GM23338 (cell line): ENCODE measurements around the gene TP53I3. TPM values are rescaled to one million over a fixed set of nuclear protein-coding genes. Genes with fewer than 3 reads are reported as not detected.

Source experiments
- ATAC-seq: fragments of 200-7000 bp; cut with Tn5 transposase; 3 replicates; pipeline ENCODE4 v1.9.1; 2020
- DNase-seq: peaks from one replicate; pipeline ENCODE4 v3.0.0-alpha.2; 2015; ENCODE audit warnings: low spot score
- H2AFZ ChIP-seq: fragments of 200-600 bp; sonication (generic); 2 replicates; pipeline ENCODE4 v1.8.0; 2016; ENCODE audit warnings: antibody characterized with exemption, mild to moderate bottlenecking, moderate library complexity
- H3F3A ChIP-seq: fragments of 200-600 bp; sonication (generic); replicated peaks from 2 replicates; pipeline ENCODE4 v1.8.0; 2017; ENCODE audit warnings: antibody characterized with exemption, mixed run types, low read depth
- H3K27ac ChIP-seq: fragments of 200-600 bp; sonication (generic); 2 replicates; pipeline ENCODE4 v1.6.1; 2016; ENCODE audit warnings: low read depth
- H3K27me3 ChIP-seq: fragments of 200-600 bp; sonication (generic); 2 replicates; pipeline ENCODE4 v1.8.0; 2016; ENCODE audit warnings: mild to moderate bottlenecking, mixed run types, moderate library complexity; ENCODE audit not compliant: insufficient read depth
- H3K36me3 ChIP-seq: fragments of 200-600 bp; sonication (generic); 2 replicates; pipeline ENCODE4 v1.8.0; 2016; ENCODE audit warnings: mild to moderate bottlenecking; ENCODE audit not compliant: insufficient read depth
- H3K4me1 ChIP-seq: fragments of 200-600 bp; sonication (generic); 2 replicates; pipeline ENCODE4 v1.8.0; 2016; ENCODE audit warnings: mild to moderate bottlenecking, moderate library complexity; ENCODE audit not compliant: insufficient read depth
- H3K4me2 ChIP-seq: fragments of 200-600 bp; sonication (generic); 2 replicates; pipeline ENCODE4 v1.7.1; 2017; ENCODE audit warnings: mixed run types
- H3K4me3 ChIP-seq: fragments of 200-600 bp; sonication (generic); 2 replicates; pipeline ENCODE4 v1.6.1; 2016; ENCODE audit warnings: mixed run types
- H3K79me2 ChIP-seq: fragments of 200-600 bp; sonication (generic); replicated peaks from 2 replicates; pipeline ENCODE4 v1.8.0; 2017; ENCODE audit warnings: mild to moderate bottlenecking; ENCODE audit not compliant: insufficient read depth
- H3K9me2 ChIP-seq: fragments of 200-600 bp; sonication (generic); 2 replicates; pipeline ENCODE4 v1.8.0; 2017; ENCODE audit not compliant: insufficient read depth
- H4K20me1 ChIP-seq: fragments of 200-600 bp; sonication (generic); replicated peaks from 2 replicates; pipeline ENCODE4 v1.8.0; 2017; ENCODE audit warnings: mild to moderate bottlenecking; ENCODE audit not compliant: insufficient read depth
- H3K27ac Mint-ChIP-seq: 2 replicates; pipeline ENCODE4 v1.8.0; 2020; ENCODE audit warnings: inconsistent platforms, mild to moderate bottlenecking, moderate library complexity, mixed read lengths
- H3K27me3 Mint-ChIP-seq: 3 replicates; pipeline ENCODE4 v1.8.0; 2022; ENCODE audit warnings: low read depth, mild to moderate bottlenecking, moderate library complexity, mixed read lengths, inconsistent platforms; ENCODE audit not compliant: insufficient read depth, poor library complexity
- H3K36me3 Mint-ChIP-seq: 3 replicates; pipeline ENCODE4 v1.8.0; 2021; ENCODE audit warnings: low read depth, mild to moderate bottlenecking, inconsistent platforms, moderate library complexity, mixed read lengths
- H3K4me1 Mint-ChIP-seq: 3 replicates; pipeline ENCODE4 v1.8.0; 2020; ENCODE audit warnings: mild to moderate bottlenecking, inconsistent platforms, mixed read lengths
- H3K4me3 Mint-ChIP-seq: 3 replicates; pipeline ENCODE4 v1.8.0; 2021; ENCODE audit warnings: moderate library complexity, mild to moderate bottlenecking, inconsistent platforms, mixed read lengths
- H3K9me3 Mint-ChIP-seq: 3 replicates; pipeline ENCODE4 v1.8.0; 2020; ENCODE audit warnings: moderate library complexity, mild to moderate bottlenecking, inconsistent platforms, mixed read lengths
- EZH2 ChIP-seq: fragments of 200-600 bp; sonication (generic); IDR thresholded peaks from one replicate; pipeline ENCODE4 v1.8.0; 2017; ENCODE audit warnings: antibody characterized with exemption, mild to moderate bottlenecking, low read depth; ENCODE audit not compliant: unreplicated experiment
- EZH2phosphoT487 ChIP-seq: fragments of 200-600 bp; sonication (generic); IDR thresholded peaks from one replicate; pipeline ENCODE4 v1.8.1; 2018; ENCODE audit warnings: antibody characterized with exemption; ENCODE audit not compliant: unreplicated experiment
- JUNB ChIP-seq: IDR thresholded peaks from one replicate; pipeline ENCODE4 v1.6.1; 2016; ENCODE audit warnings: antibody characterized with exemption; ENCODE audit not compliant: unreplicated experiment
- POLR2AphosphoS5 ChIP-seq: IDR thresholded peaks from 2 replicates; pipeline ENCODE4 v1.6.1; 2016; ENCODE audit warnings: antibody characterized with exemption, low read depth
- REST ChIP-seq: IDR thresholded peaks from one replicate; pipeline ENCODE4 v1.6.1; 2018; ENCODE audit warnings: antibody characterized with exemption; ENCODE audit not compliant: unreplicated experiment
- STAT1 ChIP-seq: IDR thresholded peaks from one replicate; pipeline ENCODE4 v1.6.1; 2016; ENCODE audit warnings: antibody characterized with exemption; ENCODE audit not compliant: unreplicated experiment
- ZNF114 ChIP-seq: fragments of 250-450 bp; sonication (Bioruptor Pico); IDR thresholded peaks from 2 replicates; pipeline ENCODE4 v1.5.0; 2020; ENCODE audit warnings: mild to moderate bottlenecking, moderate library complexity
- polyA plus RNA-seq: library from polyadenylated mRNA; unstranded; fragments of >200 nt; fragmentation: Nextera tagmentation; extraction: Ambion mirVana; gene quantifications from 2 replicates; pipeline ENCODE4 v1.2.1, GENCODE V29; 2016
- total RNA-seq: library from RNA; depleted of rRNA; stranded (reverse); fragments of >200 nt; shearing (Covaris generic); gene quantifications from 2 replicates; pipeline ENCODE4 v1.2.3, GENCODE V29; 2014
- TF ChIP-seq, protein P1 (sequence below): IDR thresholded peaks from 2 replicates; pipeline ENCODE4 v1.6.1; 2016; ENCODE audit warnings: antibody characterized with exemption
- TF ChIP-seq, protein P2 (sequence below), 2 experiments: fragments of 200-600 bp in 1 of 2; sonication (generic) in 1 of 2; conservative IDR thresholded peaks; 2 replicates each; pipeline versions ENCODE4 v1.5.1 to v1.6.1; 2016 to 2017; ENCODE audit warnings: antibody characterized with exemption in 2 of 2, low read depth in 2 of 2, mild to moderate bottlenecking in 2 of 2, moderate library complexity in 1 of 2

Gene TP53I3
- total and polyA plus RNA-seq, 2 experiments from 2014 or later = 27.8 to 36.5 TPM

DNA sequence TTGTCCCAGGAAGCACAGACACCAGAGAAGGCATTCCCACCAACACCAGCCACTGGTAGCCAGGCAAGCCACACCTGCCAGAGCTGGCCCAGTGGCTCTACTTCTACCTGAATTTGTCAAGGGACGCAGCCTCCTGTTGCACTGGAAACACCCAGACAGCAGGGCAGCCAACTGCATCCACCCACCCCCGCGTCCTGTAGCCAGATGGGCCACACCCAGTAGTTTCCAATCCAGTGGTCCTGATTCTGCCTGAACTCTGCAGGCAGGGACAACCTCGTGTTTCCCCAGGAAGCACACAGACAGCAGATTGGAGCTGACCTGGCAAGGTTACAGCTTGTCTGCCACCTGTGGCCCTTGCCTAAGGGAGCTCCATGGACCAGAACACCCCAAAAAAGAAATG, 20.3 kb upstream of the TP53I3 start (continued):
- no peak for TF ChIP-seq REST
- TF ChIP-seq, protein P1, sequence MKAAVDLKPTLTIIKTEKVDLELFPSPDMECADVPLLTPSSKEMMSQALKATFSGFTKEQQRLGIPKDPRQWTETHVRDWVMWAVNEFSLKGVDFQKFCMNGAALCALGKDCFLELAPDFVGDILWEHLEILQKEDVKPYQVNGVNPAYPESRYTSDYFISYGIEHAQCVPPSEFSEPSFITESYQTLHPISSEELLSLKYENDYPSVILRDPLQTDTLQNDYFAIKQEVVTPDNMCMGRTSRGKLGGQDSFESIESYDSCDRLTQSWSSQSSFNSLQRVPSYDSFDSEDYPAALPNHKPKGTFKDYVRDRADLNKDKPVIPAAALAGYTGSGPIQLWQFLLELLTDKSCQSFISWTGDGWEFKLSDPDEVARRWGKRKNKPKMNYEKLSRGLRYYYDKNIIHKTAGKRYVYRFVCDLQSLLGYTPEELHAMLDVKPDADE = no peak
- TF ChIP-seq, protein P2, sequence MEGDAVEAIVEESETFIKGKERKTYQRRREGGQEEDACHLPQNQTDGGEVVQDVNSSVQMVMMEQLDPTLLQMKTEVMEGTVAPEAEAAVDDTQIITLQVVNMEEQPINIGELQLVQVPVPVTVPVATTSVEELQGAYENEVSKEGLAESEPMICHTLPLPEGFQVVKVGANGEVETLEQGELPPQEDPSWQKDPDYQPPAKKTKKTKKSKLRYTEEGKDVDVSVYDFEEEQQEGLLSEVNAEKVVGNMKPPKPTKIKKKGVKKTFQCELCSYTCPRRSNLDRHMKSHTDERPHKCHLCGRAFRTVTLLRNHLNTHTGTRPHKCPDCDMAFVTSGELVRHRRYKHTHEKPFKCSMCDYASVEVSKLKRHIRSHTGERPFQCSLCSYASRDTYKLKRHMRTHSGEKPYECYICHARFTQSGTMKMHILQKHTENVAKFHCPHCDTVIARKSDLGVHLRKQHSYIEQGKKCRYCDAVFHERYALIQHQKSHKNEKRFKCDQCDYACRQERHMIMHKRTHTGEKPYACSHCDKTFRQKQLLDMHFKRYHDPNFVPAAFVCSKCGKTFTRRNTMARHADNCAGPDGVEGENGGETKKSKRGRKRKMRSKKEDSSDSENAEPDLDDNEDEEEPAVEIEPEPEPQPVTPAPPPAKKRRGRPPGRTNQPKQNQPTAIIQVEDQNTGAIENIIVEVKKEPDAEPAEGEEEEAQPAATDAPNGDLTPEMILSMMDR (conservative IDR thresholded peaks at IDR 0.05; ENCODE audit: low read depth in 2 of 2) = no peak
- no peak for TF ChIP-seq POLR2AphosphoS5
- TF ChIP-seq JUNB = no peak

DNA sequence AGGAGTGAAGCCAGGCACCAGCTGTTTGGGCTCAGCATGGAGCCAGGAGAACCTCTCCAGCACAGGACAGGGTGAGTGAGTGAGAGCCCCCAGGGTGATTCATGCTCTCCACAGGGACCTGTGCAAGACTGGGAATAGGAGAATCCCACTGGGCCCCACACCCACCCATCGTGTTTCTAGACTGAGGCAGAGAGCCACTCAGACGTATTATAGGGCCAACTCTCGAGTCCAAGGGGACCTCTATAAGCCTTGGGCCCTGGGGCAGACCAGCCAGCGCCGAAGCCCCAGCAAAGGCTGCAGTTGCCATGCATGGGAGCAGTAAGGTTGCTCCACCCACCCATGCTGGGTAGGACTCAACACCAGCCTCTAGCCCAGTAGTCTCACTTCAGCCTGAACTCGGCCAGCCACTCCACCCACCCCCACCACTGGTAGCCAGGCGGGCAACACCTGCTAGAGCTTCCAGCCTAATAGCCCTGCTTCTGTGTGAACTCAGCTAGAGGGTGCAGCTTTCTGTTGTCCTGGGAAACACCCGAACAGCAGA, 19.5 kb upstream of the TP53I3 start:
- no peaks in the 10 kb centered on the region for H3F3A ChIP-seq
- H3K4me1 Mint-ChIP-seq = no peaks in the 10 kb centered on the region; the same call in 2 of the 3 replicates
- no peaks in the 10 kb centered on the region for H3K27me3 ChIP-seq
- peaks cover 4% of the 10 kb centered on the region; the same call in 1 of the 3 replicates for H3K9me3 Mint-ChIP-seq
- no peak overlapping the region for H3K27ac ChIP-seq
- H3K27me3 Mint-ChIP-seq = peaks cover 4% of the 10 kb centered on the region
- no peaks in the 10 kb centered on the region for H4K20me1 ChIP-seq
- ATAC-seq (peak; percentile 31; the same call in 2 of the 3 replicates), DNase-seq (no peak)
- H3K4me3 Mint-ChIP-seq = no peak overlapping the region
- H2AFZ ChIP-seq = no peak overlapping the region
- H3K4me3 ChIP-seq = no peak overlapping the region
- H3K9me2 ChIP-seq = no peaks in the 10 kb centered on the region
- no peaks in the 10 kb centered on the region; the same call in 1 of the 2 replicates for H3K36me3 ChIP-seq
- no peak overlapping the region for H3K27ac Mint-ChIP-seq
- H3K36me3 Mint-ChIP-seq = no peaks in the 10 kb centered on the region
- no peak overlapping the region for H3K4me2 ChIP-seq
- H3K4me1 ChIP-seq = no peaks in the 10 kb centered on the region
- H3K79me2 ChIP-seq = no peaks in the 10 kb centered on the region
- TF ChIP-seq, protein P2 (conservative IDR thresholded peaks at IDR 0.05; ENCODE audit: low read depth in 2 of 2) = no peak
- TF ChIP-seq STAT1 (no peak), EZH2 (no peak), ZNF114 (CRISPR knock-in tag) (no peak), JUNB (no peak), REST (no peak), EZH2phosphoT487 (no peak)
